Caco-2 (cell line): ENCODE results near the gene AP3S1. TPM values are rescaled to one million over a fixed set of nuclear protein-coding genes. Genes with fewer than 3 reads are reported as not detected.

Experiments
- BruUV-seq: library from RNA; stranded (reverse); fragments of 400-500 nt; replicated peaks from 2 replicates; lab custom pipeline; 2021; lab: Mats Ljungman, UMichigan
- CTCF ChIA-PET: fragments of 300-600 bp; sonication (Branson Sonifier 250); formaldehyde crosslinking; loops from one replicate; lab custom pipeline; 2022; ENCODE audit warnings: antibody characterized with exemption; lab: Charles Lee
- POLR2A ChIA-PET: fragments of 300-600 bp; sonication (Branson Sonifier 250); formaldehyde crosslinking; loops from one replicate; lab custom pipeline; 2022; ENCODE audit warnings: antibody characterized with exemption; lab: Charles Lee
- DNase-seq, 2 experiments: peaks; one replicate each; pipeline versions ENCODE4 v3.0.0 to v3.0.0-alpha.2; 2020 to 2022
- H3K27me3 ChIP-seq: replicated peaks from 2 replicates; pipeline ENCODE4 v1.6.0; 2011; ENCODE audit warnings: low read length; ENCODE audit not compliant: control insufficient read depth, insufficient read depth
- H3K36me3 ChIP-seq: 2 replicates; pipeline ENCODE4 v1.5.1; 2011; ENCODE audit warnings: low read length; ENCODE audit not compliant: control insufficient read depth, insufficient read depth
- H3K4me1 ChIP-seq: fragments of 250-450 bp; sonication (Bioruptor Pico); 2 replicates; pipeline ENCODE4 v1.5.1; 2020; ENCODE audit warnings: mild to moderate bottlenecking
- H3K4me3 ChIP-seq: 2 replicates; pipeline ENCODE4 v1.5.1; 2011; ENCODE audit warnings: low read depth, mild to moderate bottlenecking, control low read depth, low read length
- H3K9me3 ChIP-seq: fragments of 250-450 bp; sonication (Bioruptor Pico); 2 replicates; pipeline ENCODE4 v1.5.1; 2020; ENCODE audit warnings: mild to moderate bottlenecking, moderate library complexity
- H3K27ac Mint-ChIP-seq: one replicate; pipeline ENCODE4 v1.8.0; 2022; ENCODE audit warnings: mixed read lengths; ENCODE audit not compliant: unreplicated experiment
- H3K27me3 Mint-ChIP-seq: one replicate; pipeline ENCODE4 v1.8.0; 2022; ENCODE audit warnings: mixed read lengths; ENCODE audit not compliant: insufficient read depth, unreplicated experiment
- H3K36me3 Mint-ChIP-seq: one replicate; pipeline ENCODE4 v1.8.0; 2022; ENCODE audit warnings: mild to moderate bottlenecking, mixed read lengths; ENCODE audit not compliant: insufficient read depth, unreplicated experiment
- H3K4me1 Mint-ChIP-seq: one replicate; pipeline ENCODE4 v1.8.0; 2022; ENCODE audit warnings: low read depth, mixed read lengths; ENCODE audit not compliant: unreplicated experiment
- H3K4me3 Mint-ChIP-seq: one replicate; pipeline ENCODE4 v1.8.0; 2022; ENCODE audit warnings: mild to moderate bottlenecking, moderate library complexity, mixed read lengths; ENCODE audit not compliant: unreplicated experiment
- H3K9me3 Mint-ChIP-seq: one replicate; pipeline ENCODE4 v1.8.0; 2022; ENCODE audit warnings: mixed read lengths; ENCODE audit not compliant: unreplicated experiment
- intact Hi-C: fragments of 100-400 bp; cut with micrococcal nuclease; formaldehyde crosslinking; loops from one replicate; pipeline ENCODE4 v1.10.0; 2022; ENCODE audit not compliant: unreplicated experiment
- total RNA-seq: library from RNA; stranded (reverse); gene quantifications from 2 replicates; pipeline ENCODE4 v1.2.3, GENCODE V29; 2022
- TF ChIP-seq, protein P1 (sequence below), 2 experiments: fragments of 200-600 bp in 1 of 2; IDR thresholded peaks; 1 replicate in 1 of 2; 2 replicates in 1 of 2; pipeline versions ENCODE4 v1.5.1 to v1.8.0; 2011 to 2022; ENCODE audit warnings: antibody characterized with exemption in 1 of 2, control low read depth in 1 of 2, inconsistent platforms in 1 of 2, low read depth in 1 of 2, low read length in 1 of 2, mild to moderate bottlenecking in 1 of 2, moderate library complexity in 1 of 2; ENCODE audit not compliant: insufficient read depth in 1 of 2, severe bottlenecking in 1 of 2, unreplicated experiment in 1 of 2

Gene AP3S1
- total RNA-seq, 1 experiment from 2014 or later = 104 TPM

DNA sequence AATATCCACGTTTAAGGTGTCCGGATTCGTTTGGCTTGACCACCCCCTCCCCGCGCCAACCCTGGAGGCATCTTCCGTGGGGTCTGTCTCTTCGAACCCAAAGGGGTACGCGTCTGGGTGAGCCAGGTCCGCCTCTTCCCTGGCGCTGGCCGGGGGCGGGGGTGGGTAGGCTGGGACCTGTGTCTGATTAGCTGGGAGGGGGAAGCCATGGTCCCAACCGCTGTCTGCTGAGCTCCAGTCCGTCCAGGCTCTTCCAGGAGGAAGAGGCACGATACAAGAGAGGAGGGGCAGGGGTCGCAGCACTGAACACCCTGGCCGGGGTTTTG lies 120.5 kb downstream of the AP3S1 start, which contains the start of gene LVRN:
TSS of gene LVRN (plus strand) at position 237 of the 326 bp plus-strand sequence. CDS start 143 bp downstream, outside the sequence.
- H3K36me3 Mint-ChIP-seq = no peaks in the 10 kb centered on the region
- BruUV-seq = no TSS peak
- peaks cover 6% of the 10 kb centered on the region for H3K27me3 Mint-ChIP-seq
- intact Hi-C loops = no loop called here
- no peak within 1 kb of the TSS for H3K4me3 Mint-ChIP-seq
- DNase-seq = no peak
- Histone ChIP-seq H3K9me3 (no peaks in the 10 kb centered on the region), H3K4me3 (no peak within 1 kb of the TSS), H3K27me3 (no peaks in the 10 kb centered on the region), H3K4me1 (no peaks in the 10 kb centered on the region), H3K36me3 (no peaks in the 10 kb centered on the region)
- H3K9me3 Mint-ChIP-seq = no peaks in the 10 kb centered on the region
- POLR2A ChIA-PET = no interaction called here
- no peaks in the 10 kb centered on the region for H3K4me1 Mint-ChIP-seq
- TF ChIP-seq, protein P1, sequence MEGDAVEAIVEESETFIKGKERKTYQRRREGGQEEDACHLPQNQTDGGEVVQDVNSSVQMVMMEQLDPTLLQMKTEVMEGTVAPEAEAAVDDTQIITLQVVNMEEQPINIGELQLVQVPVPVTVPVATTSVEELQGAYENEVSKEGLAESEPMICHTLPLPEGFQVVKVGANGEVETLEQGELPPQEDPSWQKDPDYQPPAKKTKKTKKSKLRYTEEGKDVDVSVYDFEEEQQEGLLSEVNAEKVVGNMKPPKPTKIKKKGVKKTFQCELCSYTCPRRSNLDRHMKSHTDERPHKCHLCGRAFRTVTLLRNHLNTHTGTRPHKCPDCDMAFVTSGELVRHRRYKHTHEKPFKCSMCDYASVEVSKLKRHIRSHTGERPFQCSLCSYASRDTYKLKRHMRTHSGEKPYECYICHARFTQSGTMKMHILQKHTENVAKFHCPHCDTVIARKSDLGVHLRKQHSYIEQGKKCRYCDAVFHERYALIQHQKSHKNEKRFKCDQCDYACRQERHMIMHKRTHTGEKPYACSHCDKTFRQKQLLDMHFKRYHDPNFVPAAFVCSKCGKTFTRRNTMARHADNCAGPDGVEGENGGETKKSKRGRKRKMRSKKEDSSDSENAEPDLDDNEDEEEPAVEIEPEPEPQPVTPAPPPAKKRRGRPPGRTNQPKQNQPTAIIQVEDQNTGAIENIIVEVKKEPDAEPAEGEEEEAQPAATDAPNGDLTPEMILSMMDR (IDR thresholded peaks at IDR 0.05; ENCODE audit: insufficient read depth in 1 of 2, low read depth in 1 of 2, low read length in 1 of 2, severe bottlenecking in 1 of 2, unreplicated experiment in 1 of 2) = no peak
- no peak within 1 kb of the TSS for H3K27ac Mint-ChIP-seq
- CTCF ChIA-PET = no interaction called here

DNA sequence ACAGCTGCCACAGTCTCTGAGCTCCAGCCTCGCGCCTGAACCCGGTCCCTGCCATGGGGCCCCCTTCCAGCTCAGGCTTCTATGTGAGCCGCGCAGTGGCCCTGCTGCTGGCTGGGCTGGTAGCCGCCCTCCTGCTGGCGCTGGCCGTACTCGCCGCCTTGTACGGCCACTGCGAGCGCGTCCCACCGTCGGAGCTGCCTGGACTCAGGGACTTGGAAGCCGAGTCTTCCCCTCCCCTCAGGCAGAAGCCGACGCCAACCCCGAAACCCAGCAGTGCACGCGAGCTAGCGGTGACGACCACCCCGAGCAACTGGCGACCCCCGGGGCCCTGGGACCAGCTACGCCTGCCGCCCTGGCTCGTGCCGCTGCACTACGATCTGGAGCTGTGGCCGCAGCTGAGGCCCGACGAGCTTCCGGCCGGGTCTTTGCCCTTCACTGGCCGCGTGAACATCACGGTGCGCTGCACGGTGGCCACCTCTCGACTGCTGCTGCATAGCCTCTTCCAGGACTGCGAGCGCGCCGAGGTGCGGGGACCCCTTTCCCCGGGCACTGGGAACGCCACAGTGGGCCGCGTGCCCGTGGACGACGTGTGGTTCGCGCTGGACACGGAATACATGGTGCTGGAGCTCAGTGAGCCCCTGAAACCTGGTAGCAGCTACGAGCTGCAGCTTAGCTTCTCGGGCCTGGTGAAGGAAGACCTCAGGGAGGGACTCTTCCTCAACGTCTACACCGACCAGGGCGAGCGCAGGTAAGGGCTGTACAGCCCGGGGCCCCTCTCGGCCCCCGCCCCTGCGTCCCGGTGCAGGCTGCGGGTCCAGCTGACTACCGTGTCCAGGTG lies 121.0 kb downstream of the AP3S1 start:
- Mint-ChIP-seq H3K27me3 (peaks cover 7% of the 10 kb centered on the region), H3K4me1 (no peaks in the 10 kb centered on the region), H3K9me3 (no peaks in the 10 kb centered on the region), H3K27ac (no peak overlapping the region), H3K36me3 (no peaks in the 10 kb centered on the region), H3K4me3 (no peak overlapping the region)
- no peaks in the 10 kb centered on the region for H3K27me3 ChIP-seq
- no peak overlapping the region for H3K4me3 ChIP-seq
- no peak for DNase-seq
- no peaks in the 10 kb centered on the region for H3K9me3 ChIP-seq
- CTCF ChIA-PET = no interaction called here
- no peaks in the 10 kb centered on the region for H3K4me1 ChIP-seq
- no peaks in the 10 kb centered on the region for H3K36me3 ChIP-seq
- TF ChIP-seq, protein P1 (IDR thresholded peaks at IDR 0.05; ENCODE audit: insufficient read depth in 1 of 2, low read depth in 1 of 2, low read length in 1 of 2, severe bottlenecking in 1 of 2, unreplicated experiment in 1 of 2) = no peak
- POLR2A ChIA-PET = no interaction called here
- intact Hi-C loops = no loop called here
- no TSS peak for BruUV-seq

DNA sequence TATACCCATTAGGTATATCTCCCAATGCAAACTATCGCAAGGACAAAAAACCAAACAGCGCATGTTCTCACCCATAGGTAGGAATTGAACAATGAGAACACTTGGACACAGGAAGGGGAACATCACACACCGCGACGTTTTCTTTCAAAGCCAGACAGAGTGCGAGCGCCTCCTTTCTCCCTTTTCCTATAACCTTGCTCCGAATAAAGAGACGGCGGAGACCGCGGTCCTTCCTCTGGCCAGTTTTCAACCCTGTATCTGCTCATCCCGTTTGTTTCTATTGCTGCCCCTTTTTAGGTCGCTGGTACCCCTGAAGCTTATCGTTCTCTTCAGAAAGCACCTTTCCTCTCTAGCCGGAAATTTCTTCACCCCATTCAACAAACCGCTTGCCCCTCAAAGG lies 121.8 kb downstream of the AP3S1 start:
- H3K9me3 Mint-ChIP-seq = no peaks in the 10 kb centered on the region
- H3K9me3 ChIP-seq = no peaks in the 10 kb centered on the region
- H3K4me1 Mint-ChIP-seq = no peaks in the 10 kb centered on the region
- peaks cover 9% of the 10 kb centered on the region for H3K27me3 Mint-ChIP-seq
- H3K4me1 ChIP-seq = no peaks in the 10 kb centered on the region
- ChIA-PET CTCF (no interaction called here), POLR2A (no interaction called here)
- no peak for DNase-seq
- H3K36me3 ChIP-seq = no peaks in the 10 kb centered on the region
- TF ChIP-seq, protein P1 (IDR thresholded peaks at IDR 0.05; ENCODE audit: insufficient read depth in 1 of 2, low read depth in 1 of 2, low read length in 1 of 2, severe bottlenecking in 1 of 2, unreplicated experiment in 1 of 2) = no peak
- H3K27ac Mint-ChIP-seq = no peak overlapping the region
- H3K4me3 ChIP-seq = no peak overlapping the region
- BruUV-seq = no TSS peak
- no peak overlapping the region for H3K4me3 Mint-ChIP-seq
- intact Hi-C loops = no loop called here
- no peaks in the 10 kb centered on the region for H3K27me3 ChIP-seq
- H3K36me3 Mint-ChIP-seq = no peaks in the 10 kb centered on the region

Other genes with a start within 250 kb of the AP3S1 start
- 0.91 TPM in 2 replicates for gene TICAM2, start 239.5 kb upstream of the AP3S1 start, total RNA-seq
- gene TMED7, start 215.9 kb upstream of the AP3S1 start, total RNA-seq = 71.5 and 73.9 TPM in 2 replicates
- not detected in 2 replicates for gene CDO1, start 25.3 kb upstream of the AP3S1 start, total RNA-seq
- 46.8 and 47.5 TPM in 2 replicates for gene ATG12, start 370 bp upstream of the AP3S1 start, total RNA-seq
- gene LVRN, start 120.5 kb downstream of the AP3S1 start, total RNA-seq = 0.27 and 0.42 TPM in 2 replicates
- gene ARL14EPL, start 190.5 kb downstream of the AP3S1 start, total RNA-seq = not detected in 2 replicates
- gene COMMD10, start 243.1 kb downstream of the AP3S1 start, total RNA-seq = 26.4 and 30.4 TPM in 2 replicates